HepG2 (cell line): ENCODE measurements around the gene OLFM1.

ENCODE experiments used
- KLF16 ChIP-seq, 2 experiments: sonication (generic) in 1 of 2; formaldehyde crosslinking in 1 of 2; IDR thresholded peaks; 2 replicates each; pipeline versions ENCODE4 v1.6.1 to v1.8.0; 2016 to 2023; ENCODE audit warnings: missing genetic modification reagents in 2 of 2, missing compliant biosample characterization in 1 of 2
- POLR2A ChIP-seq, 2 experiments: IDR thresholded peaks; 2 replicates each; pipeline ENCODE4 v1.6.1; 2011; ENCODE audit warnings: low read depth in 2 of 2, low read length in 2 of 2, mild to moderate bottlenecking in 1 of 2, moderate library complexity in 1 of 2; ENCODE audit not compliant: insufficient read depth in 1 of 2
- ZNF205 ChIP-seq: IDR thresholded peaks from 2 replicates; pipeline ENCODE4 v1.6.1; 2018; ENCODE audit warnings: missing biosample characterization, missing genetic modification reagents
- ZNF335 ChIP-seq: sonication (generic); formaldehyde crosslinking; IDR thresholded peaks from 2 replicates; pipeline ENCODE4 v1.4.0; 2020; ENCODE audit warnings: missing genetic modification reagents
- ZNF354B ChIP-seq: sonication (generic); formaldehyde crosslinking; IDR thresholded peaks from 2 replicates; pipeline ENCODE4 v1.8.0; 2022; ENCODE audit warnings: mild to moderate bottlenecking, missing genetic modification reagents
- ZNF816 ChIP-seq: sonication (generic); formaldehyde crosslinking; IDR thresholded peaks from 2 replicates; pipeline ENCODE4 v1.8.0; 2022; ENCODE audit warnings: missing genetic modification reagents, mild to moderate bottlenecking, borderline replicate concordance
- TF ChIP-seq, protein P1 (sequence below): sonication (generic); formaldehyde crosslinking; IDR thresholded peaks from 2 replicates; pipeline ENCODE4 v1.5.0; 2020; ENCODE audit warnings: mild to moderate bottlenecking, missing genetic modification reagents, moderate library complexity
- TF ChIP-seq, protein P2 (sequence below): sonication (generic); formaldehyde crosslinking; IDR thresholded peaks from 2 replicates; pipeline ENCODE4 v1.4.0; 2020; ENCODE audit warnings: missing genetic modification reagents, mild to moderate bottlenecking, borderline replicate concordance
- TF ChIP-seq, protein P3 (sequence below): sonication (generic); IDR thresholded peaks from 2 replicates; pipeline ENCODE4 v1.6.1; 2016; ENCODE audit warnings: low read depth, borderline replicate concordance

DNA sequence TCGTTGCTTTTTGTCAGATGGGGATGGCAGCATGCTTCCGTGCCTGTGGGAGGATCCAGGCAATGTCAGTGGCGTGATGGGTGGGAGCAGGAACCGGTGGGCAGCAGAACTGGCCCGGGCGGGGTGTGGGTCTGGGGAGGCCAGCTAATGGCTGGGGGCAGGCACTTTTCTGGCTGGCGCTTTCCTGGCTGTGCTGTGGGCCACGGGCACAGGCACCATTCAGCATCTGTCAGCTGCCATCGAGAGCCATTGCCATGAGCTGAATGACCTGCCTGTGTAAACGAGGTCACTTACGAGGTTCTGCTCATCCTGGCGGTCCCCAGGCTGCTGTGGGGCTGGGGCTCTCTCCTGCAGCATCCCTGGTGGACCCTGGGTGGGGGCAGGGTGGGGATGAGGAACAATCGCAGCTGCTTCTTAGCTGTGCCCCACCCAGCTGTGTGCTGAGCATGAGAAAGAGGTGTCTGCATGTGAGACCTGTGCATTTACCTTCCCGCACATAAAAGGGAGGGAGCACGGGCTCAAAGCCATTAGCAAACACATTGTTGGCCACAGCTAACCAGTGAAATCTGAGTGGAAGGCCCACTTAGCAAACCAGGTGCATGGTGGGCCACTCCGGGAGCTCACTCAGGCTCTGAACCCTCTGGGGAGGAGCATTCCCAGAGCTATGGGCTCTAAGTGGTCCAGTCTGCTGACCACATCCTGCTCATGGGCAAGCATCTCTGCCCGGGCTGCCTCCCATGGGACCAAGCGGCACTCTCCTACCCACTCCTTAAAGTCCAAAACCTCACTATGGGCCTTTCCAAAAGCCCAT, 41.3 kb upstream of the OLFM1 start:
- TF ChIP-seq, protein P1, sequence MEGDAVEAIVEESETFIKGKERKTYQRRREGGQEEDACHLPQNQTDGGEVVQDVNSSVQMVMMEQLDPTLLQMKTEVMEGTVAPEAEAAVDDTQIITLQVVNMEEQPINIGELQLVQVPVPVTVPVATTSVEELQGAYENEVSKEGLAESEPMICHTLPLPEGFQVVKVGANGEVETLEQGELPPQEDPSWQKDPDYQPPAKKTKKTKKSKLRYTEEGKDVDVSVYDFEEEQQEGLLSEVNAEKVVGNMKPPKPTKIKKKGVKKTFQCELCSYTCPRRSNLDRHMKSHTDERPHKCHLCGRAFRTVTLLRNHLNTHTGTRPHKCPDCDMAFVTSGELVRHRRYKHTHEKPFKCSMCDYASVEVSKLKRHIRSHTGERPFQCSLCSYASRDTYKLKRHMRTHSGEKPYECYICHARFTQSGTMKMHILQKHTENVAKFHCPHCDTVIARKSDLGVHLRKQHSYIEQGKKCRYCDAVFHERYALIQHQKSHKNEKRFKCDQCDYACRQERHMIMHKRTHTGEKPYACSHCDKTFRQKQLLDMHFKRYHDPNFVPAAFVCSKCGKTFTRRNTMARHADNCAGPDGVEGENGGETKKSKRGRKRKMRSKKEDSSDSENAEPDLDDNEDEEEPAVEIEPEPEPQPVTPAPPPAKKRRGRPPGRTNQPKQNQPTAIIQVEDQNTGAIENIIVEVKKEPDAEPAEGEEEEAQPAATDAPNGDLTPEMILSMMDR (CRISPR knock-in tag), result no peak
- TF ChIP-seq ZNF816 (no peak), KLF16 (CRISPR knock-in tag; IDR thresholded peaks at IDR 0.05) (no peak), ZNF205 (CRISPR knock-in tag) (no peak), ZNF335 (CRISPR knock-in tag) (no peak), ZNF354B (CRISPR knock-in tag) (no peak), POLR2A (IDR thresholded peaks at IDR 0.05; ENCODE audit: insufficient read depth in 1 of 2, low read depth in 2 of 2, low read length in 2 of 2) (no peak)
- TF ChIP-seq, protein P2, sequence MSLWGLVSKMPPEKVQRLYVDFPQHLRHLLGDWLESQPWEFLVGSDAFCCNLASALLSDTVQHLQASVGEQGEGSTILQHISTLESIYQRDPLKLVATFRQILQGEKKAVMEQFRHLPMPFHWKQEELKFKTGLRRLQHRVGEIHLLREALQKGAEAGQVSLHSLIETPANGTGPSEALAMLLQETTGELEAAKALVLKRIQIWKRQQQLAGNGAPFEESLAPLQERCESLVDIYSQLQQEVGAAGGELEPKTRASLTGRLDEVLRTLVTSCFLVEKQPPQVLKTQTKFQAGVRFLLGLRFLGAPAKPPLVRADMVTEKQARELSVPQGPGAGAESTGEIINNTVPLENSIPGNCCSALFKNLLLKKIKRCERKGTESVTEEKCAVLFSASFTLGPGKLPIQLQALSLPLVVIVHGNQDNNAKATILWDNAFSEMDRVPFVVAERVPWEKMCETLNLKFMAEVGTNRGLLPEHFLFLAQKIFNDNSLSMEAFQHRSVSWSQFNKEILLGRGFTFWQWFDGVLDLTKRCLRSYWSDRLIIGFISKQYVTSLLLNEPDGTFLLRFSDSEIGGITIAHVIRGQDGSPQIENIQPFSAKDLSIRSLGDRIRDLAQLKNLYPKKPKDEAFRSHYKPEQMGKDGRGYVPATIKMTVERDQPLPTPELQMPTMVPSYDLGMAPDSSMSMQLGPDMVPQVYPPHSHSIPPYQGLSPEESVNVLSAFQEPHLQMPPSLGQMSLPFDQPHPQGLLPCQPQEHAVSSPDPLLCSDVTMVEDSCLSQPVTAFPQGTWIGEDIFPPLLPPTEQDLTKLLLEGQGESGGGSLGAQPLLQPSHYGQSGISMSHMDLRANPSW (CRISPR knock-in tag), result no peak
- TF ChIP-seq, protein P3, sequence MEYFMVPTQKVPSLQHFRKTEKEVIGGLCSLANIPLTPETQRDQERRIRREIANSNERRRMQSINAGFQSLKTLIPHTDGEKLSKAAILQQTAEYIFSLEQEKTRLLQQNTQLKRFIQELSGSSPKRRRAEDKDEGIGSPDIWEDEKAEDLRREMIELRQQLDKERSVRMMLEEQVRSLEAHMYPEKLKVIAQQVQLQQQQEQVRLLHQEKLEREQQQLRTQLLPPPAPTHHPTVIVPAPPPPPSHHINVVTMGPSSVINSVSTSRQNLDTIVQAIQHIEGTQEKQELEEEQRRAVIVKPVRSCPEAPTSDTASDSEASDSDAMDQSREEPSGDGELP, result no peak
